GM21423 (cell line): ENCODE measurements around the gene PNPLA6.

Experiments used
- ATAC-seq: cut with Tn5 transposase; IDR thresholded peaks from one replicate; pipeline ENCODE4 v1.9.1; 2021; ENCODE audit warnings: mild to moderate bottlenecking, moderate library complexity; ENCODE audit not compliant: unreplicated experiment

The PNPLA6 gene

DNA sequence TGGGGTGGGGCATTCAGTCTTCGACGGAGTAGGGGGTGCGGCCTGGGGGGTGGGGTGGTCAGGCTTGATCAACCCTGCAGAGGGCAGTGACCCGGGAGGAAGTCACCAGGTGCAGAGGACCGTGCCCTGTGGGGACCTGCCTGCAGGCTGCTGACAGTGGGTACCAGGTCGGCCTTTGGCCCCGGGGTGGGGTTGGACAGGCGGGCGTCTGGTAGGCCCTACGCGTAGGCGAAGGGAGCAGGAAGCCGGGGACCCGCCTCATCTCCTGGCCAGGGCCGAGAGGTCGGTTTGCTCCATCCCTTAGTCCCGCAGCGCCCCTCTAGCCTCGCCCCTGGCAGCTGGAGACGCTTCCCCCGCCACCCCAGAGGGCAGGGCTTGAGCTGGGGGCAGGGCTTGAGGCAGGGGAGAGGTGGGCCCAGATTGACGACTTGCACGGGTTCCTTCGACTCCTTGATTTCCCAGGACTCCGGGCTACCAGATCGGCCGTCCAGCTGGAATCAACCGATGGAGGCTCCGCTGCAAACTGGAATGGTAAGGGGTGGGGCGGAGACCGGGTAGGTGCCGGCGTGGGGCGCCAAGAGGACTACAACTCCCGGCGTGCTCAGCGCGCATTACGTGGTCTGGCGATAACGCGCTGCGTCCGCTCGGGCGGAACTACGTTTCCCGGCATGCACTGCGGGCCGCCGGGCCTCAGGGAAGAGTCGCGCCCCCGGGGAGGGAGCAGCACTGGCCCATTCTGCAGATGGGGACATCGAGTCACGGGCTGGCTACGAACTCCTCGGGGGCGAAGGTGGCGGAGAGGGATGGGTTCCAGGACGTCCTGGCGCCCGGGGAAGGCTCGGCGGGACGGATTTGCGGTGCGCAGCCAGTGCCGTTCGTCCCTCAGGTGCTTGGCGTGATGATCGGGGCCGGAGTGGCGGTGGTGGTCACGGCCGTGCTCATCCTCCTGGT is at the start of gene PNPLA6:
Gene PNPLA6 (plus strand): TSS at position 671 of the 951 bp plus-strand sequence. CDS start 72 bp downstream, at position 743.
- peak; percentile 58 for ATAC-seq

DNA sequence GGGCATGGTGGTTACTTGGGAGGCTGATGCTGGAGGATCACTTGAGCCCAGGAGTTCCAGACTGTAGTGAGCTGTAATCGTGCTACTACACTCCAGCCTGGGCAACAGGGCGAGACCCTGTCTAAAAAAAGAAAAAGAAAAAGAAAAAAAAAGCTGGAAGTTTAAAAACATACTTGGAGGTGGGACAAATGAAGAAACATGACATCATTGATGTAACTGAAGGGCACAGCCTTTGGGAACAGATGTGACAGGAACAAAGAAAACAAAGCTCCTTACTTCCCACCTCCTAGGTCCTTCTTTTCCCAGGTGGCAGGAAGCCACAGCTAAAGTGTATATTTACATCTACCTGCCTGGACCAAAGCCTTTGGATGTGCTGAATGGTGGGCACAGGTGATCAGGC is 48.6 kb upstream of the PNPLA6 start:
- no peak for ATAC-seq

DNA sequence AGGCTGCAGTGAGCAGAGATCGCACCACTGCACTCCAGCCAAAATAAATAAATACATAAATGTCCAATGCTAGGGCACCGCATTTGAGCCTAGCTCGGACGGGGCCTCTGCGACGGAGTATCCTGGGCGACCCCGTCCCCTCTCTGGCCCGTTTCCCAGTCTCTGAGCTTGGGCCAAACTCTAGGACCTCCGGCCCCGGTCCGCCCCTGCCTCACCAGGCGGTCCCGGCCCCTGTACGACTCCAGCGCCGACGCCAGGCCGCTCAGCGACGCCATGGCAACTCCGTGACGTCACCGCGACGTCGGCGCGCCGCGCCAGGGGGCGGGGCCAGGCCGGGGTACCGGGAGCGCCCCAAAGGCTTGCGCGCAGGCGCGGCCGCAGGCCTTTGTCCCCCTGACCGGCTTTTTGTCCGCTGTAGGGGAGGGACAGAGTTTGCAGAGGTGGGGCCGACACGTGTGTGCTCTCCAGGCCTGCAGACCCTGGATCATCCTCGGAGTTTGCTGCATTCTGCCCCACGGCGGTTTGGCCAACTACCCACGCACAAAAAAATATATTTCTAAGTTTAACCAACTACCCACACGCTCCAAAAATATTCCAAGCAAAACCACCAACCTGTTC is 46.7 kb upstream of the PNPLA6 start, which contains the start of gene PEX11G:
Gene PEX11G (minus strand): TSS at position 300 of the 618 bp plus-strand sequence. CDS start 25 bp downstream, at position 275.
- ATAC-seq = no peak

DNA sequence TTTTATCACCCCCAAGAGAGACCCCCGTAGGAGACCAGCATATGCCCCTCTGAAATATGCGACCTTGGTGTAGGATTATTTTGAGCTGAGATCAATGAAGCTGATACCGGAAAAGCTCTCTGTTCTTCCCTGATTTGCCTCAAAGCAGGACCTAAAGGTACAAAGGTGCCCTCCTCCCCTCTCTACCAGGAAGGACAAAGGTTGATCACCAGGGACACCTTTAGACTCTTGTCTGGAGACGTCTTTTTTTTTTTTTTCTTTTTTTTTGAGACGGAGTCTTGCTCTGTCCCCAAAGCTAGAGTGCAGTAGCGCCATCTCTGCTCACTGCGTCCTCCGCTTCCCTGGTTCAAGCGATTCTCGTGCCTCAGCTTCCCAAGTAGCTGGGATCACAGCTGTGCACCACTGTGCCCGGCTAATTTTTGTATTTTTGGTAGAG is 45.9 kb upstream of the PNPLA6 start:
- no peak for ATAC-seq

DNA sequence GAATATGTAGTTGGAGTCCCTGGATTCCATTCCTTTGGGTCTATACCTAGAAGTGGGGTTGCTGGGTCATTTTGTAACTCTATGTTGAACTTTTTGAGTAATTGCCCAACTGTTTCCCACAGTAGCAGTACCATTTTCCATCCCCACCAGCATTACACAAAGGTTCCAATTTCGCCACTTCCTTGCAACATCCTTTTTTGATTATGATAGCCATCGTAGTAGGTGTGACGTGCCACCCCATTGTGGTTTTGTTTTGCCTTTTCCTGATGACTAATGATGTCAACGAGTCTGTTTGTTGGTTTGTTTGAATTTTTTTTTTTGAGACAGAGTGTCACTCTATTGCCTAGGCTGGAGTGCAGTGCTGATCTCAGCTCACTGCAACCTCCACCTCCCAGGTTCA is 43.4 kb upstream of the PNPLA6 start:
- no peak for ATAC-seq

DNA sequence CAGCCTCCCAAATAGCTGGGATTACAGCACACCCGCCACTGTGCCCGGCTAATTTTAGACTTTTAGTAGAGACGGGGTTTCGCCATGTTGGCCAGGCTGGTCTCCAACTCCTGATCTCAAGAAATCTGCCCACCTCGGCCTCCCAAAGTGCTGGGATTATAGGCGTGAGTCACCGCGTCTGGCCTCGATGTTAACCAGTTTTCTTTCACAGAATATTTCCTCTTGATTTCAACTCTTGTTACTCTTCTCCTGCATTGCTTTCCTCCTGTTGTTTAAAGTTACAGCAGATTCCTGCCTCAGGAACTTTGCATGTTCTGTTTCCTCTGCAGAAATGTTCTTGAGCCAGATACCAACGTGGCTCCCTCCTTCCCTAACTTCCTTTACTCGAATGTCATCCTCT is 43.0 kb upstream of the PNPLA6 start:
- no peak for ATAC-seq

DNA sequence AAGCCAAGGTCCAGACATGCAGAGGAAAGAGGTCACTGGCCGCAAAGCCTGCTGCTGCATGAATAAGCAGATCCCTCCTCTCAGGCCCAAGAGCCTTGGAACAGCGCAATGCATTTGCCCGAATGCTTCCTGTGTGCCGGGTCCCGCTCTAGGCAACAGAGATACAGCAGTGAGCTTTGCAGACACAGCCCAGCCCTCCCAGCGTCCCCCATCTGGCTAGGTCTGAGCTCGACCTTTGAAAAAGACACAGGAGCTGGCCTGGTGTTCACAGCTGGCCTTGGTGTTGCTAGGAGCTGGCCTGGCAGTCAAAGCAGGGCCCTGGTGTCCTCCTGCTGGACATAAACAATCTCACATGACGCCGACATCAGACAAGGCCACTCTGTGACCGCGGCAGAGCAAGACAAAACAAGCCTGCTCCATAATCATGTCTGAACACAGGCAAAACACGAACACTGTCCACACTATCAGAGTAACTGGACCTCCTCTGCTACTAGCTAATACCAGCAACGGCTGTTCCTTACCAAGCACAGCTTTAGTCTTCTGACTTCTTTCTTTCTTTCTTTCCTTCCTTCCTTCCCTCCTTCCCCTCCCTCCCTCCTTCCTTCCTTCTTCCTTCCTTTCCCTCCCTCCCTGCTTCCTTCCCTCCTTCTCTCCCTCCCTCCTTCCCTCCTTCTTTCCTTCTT is 41.0 kb upstream of the PNPLA6 start:
- no peak for ATAC-seq

DNA sequence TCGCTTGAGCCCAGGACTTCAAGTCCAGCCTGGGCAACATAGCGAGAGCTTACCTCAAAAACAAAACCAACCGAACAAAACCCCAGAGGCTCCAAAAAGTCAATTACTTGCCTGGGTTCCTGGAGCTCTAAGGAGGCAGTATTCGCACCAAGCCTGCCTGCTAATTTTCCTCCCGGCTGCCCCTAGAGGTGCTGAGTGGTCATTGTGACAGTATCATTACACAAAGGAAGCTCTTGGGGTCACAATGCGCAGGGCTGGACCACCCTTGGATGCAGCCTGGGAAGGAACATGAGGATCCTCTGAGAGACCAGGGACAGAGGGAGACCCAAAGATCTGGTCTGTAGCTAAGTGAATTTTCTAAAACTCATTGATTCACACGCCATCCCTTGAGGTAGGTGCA is 38.2 kb upstream of the PNPLA6 start:
- no peak for ATAC-seq

DNA sequence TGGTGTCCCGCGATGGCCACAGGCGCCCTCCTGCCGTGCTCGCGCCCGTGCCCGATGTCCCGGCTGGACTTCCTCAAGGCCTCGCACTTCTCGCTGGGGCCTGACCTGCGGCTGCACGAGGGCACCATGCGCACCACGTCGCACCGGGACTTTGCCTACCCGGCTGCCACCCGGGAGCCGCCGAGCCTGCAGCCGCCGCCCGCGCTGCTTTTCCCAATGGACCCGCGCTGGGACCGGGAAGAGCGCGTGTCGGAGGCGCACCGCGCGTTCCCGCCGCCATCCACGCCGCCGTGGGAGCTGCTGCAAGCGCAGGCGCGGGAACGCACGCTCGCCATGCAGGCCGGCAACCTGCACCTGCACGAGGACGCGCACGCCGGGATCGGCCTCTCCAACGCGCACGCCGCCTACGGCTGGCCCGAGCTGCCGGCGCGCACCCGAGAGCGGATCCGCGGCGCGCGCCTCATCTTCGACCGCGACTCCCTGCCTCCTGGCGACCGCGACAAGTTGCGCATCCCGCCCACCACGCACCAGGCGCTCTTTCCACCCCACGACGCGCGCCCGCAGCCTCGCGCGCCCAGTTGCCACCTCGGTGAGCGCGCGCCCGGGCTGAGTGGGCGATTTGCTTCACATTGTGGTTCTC is 34.6 kb upstream of the PNPLA6 start:
- ATAC-seq = no peak

DNA sequence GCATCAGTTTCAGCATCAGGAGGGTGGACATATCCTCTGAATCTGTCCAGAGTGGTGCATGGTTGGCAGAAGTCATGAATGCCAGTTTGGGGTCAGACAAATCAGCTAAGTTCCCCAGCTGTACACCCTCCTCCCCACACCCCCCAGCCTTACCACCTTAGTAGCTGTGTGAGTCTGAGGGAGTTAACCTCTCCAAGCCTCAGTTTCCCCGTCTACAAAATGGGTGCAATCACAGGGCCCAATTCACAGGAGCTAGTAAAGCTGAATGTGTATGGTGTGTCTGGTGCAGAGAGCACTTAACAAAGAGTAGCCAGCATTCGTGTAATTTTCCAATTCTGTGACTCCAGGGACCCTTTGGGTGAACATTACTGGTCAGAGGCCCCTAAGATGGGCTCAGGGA is 33.0 kb upstream of the PNPLA6 start:
- no peak for ATAC-seq

DNA sequence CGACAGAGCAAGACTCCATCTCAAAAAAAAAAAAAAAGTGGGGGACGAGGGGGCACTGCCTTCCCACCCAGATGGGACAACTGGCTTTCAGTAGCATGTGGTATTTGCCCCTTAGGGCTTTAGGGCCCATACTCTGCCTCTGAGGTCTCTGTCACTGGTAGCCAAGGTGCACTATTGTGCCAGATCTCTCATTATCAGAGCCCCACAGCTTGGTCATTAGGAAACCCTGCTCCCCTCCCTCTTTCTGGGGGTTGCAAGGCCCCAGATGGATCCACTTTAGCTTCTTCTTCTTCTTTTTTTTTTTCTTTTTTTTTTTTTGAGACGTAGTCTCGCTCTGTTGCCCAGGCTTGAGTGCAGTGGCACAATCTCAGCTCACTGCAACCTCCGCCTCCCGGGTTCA is 30.8 kb upstream of the PNPLA6 start:
- no peak for ATAC-seq

DNA sequence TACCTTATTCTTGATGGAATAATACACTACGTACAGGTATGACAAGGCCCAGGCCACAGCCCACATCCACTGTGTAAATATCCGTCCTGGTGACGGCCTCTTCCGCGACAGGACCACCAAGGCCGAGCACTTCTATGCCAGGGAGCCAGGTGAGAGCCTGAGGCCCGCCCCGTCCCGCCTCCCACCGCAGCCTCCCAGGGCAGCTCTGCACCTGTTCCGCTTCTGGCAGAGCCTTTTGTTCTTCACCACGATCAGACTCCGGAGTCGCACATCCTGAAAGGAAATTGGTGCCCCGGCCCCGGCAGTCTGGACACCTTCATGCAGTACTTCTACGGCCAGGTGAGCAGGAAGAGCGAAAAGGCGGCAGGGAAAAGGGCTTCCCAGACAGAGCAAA is 30.2 kb upstream of the PNPLA6 start:
- no peak for ATAC-seq

DNA sequence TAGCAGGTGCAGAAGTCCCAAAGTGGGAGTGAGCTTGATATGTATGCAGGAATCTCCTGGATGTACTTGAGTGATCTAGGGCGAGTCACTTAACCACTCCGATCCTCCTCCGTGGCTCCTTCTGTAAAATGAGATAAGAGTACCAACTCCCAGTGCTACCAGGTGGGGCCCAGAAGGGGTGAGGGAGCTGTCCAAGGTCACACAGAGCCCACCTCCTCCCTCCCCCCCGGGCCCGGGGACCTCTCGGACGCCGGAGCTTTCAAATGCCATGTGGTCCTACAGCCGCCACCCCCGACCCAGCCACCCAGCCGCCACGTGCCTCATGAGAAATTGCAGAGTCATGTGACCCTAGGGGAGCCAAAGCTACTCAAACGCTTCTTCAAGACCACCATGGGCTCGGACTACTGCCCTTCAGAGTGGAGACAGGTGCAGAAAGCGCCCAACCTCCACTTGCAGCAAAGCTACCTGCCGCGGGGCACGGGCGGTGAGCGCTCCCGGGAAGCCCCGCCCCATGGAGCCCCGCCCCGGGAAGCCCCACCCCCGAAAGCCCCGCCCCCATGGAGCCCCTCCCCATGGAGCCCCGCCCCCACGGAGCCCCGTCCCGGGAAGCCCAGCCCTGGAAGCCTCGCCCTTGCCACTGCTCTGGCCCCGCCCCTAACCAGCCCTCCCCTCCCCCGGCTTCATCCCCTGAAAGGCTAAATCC is 29.7 kb upstream of the PNPLA6 start:
- ATAC-seq = no peak

DNA sequence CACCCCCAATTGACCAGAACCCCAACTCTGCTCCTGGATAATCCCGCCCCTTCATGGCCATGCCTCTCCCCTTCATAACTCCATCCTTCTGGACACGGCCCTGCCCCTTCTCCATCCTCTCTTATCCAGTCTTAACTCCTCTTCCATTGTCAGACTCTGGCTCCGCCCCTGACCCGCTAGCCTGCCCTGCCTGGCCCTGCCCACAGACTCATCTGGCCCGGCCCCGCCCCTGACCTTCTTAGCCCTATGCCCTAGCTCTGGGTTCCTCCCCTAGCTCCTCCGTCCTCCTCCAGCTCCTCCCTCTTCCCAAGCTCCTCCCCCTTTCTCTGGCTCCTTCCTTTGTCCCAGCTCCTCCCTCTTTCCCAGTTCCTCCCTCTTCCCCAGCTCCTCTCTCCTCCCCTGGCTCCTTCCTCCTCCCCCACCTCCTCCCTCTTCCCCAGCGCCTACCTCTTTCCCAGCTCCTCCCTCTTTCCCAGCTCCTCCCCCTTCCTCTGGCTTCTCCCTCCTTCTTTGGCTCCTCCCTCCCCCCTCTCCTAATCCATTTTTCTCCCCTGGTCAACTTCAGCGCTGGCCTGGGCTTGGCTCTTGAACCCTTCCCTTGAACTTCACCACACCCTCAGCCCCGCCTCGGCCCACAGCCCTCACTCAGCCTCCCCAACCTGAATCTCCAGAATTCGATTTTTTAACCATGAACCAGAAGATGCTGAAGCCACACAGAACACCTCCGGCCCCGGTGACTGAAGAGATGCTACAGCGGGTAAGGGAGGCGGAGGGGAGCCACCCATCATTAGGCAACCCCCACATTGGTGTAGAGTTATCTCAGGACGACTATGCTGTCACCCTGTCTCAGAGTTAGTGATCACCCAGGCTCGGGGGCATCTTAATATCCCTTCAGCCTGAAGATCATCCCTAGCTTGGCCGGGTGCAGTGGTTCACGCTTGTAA is 28.9 kb upstream of the PNPLA6 start:
- no peak for ATAC-seq

DNA sequence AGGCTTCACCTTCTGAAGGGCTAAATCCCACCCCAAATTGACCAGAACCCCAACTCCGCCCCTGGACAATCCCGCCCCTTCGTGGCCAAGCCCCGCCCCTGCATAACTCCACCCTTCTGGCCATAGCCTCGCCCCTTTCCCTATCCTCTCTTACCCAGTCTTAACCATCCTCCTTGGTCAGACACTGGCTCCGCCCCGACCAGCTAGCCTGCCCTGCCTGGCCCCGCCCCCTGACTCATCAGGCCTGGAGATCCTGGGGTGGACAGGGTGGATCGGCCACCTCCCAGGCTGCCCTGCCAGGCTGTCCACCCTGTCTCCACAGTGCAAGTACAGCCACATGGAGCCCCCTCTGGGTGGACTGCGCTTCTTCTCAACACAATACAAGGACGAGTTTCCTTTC is 27.6 kb upstream of the PNPLA6 start:
- ATAC-seq = no peak

DNA sequence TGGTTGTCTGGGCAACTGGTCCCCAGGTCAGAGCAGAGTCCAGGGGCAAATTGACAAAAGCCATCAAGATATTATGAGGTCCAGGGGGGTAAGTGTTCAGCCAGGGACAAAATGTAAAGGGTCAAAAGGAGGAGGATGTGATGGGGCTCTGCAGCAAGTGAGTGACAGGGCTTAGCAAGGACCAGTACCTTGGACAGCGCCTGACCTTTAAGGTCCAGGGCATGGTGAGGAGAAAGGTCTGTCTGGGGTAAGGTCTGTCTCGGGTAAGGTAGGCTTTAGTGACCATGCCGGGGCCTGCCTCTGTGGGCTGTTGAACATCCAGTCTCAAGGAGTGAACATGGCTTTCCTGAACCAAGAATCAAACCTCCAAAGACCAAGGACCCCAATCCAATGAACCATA is 25.9 kb upstream of the PNPLA6 start:
- no peak for ATAC-seq

DNA sequence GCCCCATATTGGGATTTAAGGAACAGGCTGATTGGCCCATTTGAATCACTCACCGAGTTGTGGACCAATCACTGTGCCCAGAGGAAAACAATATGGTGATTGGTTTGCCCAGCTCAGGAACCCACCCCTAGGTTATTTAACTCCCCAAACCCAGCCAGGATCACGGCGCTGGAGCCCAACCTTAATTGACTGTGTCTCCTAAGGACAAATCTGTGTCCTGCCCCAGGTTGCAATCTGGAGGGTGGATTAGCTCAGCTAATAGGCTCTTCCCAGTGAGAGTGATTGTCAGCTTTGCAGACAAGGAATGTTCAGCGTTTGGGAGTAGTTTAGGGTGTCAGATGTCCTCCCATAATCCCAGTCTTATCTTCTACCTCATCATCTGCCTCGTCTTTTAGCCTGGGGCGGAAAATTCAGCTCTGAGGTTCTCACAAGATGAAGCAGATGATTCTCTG is 23.1 kb upstream of the PNPLA6 start:
- no peak for ATAC-seq

DNA sequence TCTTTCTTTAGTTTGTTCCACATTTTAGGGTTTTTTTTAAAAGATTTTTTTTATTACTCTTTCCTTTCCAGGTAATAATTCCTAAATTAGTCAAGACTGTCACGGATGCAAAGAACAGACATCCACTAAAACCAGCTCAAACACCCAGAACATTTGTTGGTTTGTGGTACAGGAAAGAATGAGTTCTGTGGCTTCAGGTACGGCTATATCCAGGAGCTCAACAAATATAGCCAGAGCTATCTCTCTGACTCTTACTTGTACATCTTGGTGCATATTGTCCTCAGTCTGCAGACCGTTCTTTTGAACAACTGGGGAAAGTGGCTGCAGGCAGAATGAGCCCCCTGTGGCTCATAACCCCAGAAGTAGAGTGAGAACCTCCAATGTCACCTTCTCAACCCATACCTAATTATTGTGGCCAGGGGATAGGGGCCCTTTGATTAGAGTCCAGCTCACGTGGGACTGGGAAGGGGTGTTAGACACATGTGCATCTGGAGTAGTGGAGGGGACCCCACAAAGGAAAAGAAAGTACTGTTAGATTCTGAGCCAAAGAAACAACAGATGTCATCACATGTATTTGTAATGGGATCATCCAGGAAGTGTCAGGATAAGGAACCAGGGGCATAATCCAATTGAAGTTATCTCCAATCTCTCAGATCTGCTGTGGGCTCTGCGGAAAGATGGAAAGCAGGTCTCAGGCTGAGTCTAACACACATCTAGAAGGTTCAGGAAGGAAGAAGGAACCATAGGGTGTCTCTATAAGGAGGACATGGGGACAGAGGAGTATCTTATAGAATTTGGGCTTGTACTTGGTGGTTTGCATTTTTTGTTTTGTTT is 21.5 kb upstream of the PNPLA6 start:
- no peak for ATAC-seq
